GM18519 (cell line): Measurements from ENCODE around the gene PRKD2.
"Not testable (repeated sequence)": the region's sequence is repeated elsewhere in the genome, so short reads cannot be mapped to it uniquely, and the experiment has no call there.

Source experiments
- ATAC-seq: cut with Tn5 transposase; IDR thresholded peaks from one replicate; pipeline ENCODE4 v1.9.1; 2021; ENCODE audit warnings: mild to moderate bottlenecking, moderate library complexity; ENCODE audit not compliant: unreplicated experiment, low FRiP score

The PRKD2 gene

DNA sequence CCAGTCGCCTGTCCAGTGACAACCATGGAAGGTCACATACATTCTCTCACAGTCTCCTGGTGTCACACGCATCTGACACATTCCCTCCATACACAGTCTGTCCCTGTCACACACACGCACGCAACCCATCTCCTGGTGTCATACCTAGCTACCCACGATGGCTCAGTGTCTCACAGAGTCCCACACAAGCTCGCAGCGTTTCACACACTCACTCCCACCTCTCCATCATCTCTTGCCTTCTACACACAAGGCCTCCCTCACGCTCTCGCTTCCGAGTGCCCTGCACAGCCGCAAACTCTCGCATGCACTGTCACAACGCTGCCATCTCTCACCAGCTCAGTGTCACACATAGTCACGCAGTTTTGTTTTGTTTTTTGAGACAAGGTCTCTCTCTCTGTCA, 79.7 kb downstream of the PRKD2 start:
- ATAC-seq = no peak

DNA sequence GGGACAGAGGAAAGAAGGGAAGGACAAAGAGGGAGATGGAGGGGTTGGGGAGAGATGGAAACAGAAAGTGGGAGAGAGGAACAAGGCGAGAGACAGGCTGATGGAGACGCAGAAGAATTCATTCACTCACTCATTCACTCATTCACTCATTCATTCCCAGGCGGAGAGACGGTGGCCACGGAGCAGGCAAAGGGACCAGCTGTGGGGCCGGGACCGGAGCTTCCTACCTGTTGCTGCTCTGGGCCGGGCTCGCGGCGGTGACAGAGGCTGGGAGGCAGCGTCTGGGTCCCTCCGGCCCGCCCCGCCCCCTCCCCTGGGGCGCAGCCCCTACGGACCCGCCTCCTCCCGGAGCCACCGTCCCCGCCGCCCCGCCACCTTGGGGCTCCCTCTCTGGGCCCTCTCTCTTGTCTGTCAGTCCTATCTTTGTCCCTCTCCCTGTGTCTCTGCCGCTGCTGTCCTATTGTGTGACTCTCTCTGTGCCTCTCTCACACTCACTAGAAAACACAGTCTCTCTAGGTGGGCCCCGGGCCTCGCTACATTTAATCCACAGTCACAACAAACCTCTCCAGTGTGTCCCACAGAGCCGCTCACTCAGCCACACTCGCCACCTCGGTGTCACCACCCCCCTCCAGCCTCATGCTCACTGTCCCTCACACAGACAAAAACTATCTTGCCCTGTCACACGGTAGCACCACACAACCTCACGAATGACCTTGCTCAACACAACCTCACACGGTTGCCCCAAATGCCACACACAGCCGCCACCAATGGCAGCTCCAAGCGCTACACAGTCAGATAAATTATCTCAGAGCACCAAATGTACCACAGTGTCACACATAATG, 80.8 kb downstream of the PRKD2 start, which contains the start of gene GNG8:
Gene GNG8 (minus strand): TSS at position 283 of the 842 bp plus-strand sequence. CDS start 1,520 bp downstream, outside the sequence.
- ATAC-seq = no peak

DNA sequence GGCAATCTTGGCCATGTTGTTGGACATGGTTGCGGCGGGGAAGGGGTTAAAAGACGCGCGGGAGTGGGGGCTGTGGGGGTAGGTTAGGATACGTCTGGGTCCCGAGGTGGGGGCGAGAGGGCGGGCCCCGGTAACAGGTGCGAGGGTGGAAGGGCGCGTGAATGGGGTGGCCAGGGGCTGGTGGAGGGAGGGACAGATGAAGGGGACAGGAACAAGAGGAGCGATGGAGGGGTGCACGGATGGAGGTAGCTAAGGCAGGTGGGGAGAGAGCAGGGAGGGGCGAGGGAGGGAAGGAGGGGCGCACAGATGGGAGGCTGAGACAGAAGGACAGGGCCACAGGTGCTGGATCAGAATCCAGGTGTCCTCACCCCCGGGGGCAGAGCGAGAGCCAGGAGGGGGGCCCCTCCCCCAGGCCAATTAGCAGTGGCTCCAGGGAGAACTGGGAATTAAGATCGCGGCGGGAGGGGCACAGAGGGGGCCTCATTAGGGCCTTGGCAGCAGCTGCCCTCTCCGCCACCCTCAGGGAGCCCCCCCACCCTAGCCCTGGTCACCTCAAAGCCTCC, 82.2 kb downstream of the PRKD2 start:
- ATAC-seq = no peak

DNA sequence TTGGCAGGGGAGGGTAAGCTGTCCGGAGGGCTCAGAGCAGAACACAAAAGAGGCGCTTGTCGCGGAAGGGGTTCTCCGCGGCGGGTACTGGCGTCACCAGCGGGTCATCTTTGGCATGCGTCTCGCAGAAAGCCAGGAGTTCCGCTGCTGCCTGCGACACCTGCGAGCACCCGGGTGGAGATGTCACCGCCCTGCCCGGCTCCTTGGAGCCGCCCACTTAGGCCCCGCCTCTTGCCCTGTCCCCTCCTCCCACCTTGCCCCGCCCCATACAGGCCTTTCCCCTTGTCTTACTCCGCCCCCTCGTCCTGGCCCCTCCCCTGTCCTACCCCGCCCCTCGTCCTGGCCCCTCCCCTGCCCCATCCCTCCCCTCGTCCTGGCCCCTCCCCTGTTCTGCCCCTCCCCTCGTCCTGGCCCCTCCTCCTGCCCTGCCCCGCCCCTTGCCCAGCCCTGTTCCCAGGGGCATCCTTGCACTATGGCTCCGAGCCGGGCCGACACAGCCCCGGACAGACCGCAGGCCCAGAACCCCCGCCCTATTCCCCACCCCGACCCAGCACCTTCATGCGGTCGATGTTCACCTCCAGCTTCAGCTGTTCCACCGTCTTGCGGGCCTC, 82.8 kb downstream of the PRKD2 start:
- ATAC-seq = no peak

DNA sequence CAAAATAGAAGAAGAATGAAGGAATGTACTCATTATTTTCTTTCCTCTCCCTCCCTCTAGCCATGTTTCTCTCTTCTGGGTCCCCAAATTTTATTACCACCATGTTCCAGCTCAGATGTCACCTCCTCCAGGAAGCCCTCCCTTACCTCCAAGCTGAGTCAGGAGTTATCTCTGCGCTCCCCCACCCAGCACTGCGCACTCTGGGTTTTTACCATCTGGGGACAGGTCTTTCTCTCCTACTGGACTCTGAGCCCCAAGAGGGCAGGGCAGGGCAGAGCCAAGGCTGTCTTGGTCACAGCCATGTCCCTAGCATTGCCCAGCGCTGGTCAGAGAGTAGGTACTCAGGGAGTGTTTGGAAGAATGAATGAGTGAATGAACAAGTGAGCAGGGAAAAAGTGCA, 83.8 kb downstream of the PRKD2 start:
- no peak for ATAC-seq

DNA sequence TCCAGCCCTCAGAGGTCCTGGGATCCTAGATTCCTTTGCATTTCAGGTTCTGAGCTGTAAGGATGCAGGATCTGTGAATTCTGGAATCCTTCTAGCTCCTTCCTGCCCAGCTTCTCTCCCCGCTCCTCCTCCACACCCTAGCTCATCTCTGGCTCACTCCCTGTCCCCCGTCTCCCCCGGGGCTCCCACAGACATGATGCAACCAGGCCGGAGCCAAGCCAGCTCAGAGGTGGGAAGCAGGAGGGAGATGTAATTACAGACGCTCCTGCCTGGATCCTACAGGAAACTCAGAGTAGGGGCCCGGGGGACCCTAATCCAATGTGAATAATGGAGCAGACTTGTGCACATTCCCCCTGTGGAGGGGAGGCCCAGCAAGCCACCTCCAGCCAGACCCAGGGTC, 85.4 kb downstream of the PRKD2 start:
- no peak for ATAC-seq

DNA sequence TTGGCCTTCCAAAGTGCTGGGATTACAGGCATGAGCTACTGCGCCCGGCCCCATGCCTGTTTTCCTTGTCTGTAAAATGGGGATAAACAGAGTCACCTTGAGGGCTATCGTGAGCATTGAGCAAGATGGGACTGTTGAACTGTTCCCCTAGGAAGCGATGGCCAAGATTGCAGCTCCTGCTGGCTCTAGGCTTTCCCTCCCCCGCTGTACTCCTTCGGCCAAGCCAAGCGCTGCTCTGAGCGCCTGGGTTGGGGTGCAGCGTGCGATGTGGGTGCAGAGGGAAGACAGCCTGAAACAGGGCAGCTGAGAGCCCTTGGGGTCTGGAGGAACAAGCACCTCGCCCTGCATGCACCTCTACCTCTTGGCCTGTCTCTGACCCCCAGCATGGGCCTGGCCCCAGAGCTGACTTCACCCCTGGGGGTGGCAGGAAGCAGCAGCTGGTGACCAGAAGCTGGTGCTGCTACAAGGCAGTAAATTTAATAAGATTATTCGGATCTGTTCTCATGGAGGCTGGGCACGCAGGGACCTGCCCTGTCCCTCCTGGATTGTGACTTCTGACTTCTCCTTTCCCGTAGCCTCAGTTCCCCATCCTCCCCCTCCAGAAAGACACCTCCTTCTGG, 86.2 kb downstream of the PRKD2 start:
- ATAC-seq = no peak

DNA sequence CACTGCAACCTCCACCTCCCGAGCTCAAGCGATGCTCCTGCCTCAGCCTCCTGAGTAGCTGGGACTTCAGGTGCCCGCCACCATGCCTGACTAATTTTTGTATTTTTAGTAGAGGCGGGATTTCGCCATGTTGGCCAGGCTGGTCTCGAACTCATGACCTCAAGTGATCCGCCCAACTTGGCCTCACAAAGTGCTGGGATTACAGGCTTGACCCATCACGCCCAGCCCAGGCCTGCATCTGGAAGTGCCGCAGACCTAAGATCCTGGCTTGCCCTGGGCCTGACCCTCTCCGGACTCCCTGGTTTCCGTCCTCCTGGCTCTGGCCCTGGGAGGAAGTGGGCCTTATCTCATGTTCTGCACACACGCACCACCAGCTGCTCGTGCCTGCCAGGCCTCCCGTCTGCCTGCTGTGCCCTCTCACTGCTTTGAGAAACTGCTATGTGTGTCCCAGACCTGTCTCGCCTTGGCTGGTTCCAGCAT, 87.3 kb downstream of the PRKD2 start:
- no peak for ATAC-seq

DNA sequence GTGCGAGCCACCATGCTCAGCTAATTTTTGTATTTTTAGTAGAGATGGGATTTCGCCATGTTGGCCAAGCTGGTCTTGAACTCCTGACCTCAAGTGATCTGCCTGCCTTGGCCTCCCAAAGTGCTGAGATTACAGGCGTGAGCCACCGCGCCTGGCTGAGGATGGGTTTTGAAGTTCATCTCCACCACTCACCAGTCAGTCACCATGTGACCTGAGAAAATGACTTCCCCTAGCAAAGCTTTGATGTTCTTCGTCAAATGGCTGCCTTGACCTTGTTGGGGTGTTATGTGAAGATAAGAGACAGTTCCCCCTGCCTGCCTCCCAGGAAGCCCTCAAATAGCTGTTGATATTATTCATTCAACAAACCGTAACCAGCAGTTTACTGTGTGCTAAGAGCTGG, 87.9 kb downstream of the PRKD2 start:
- ATAC-seq = not testable (repeated sequence)

DNA sequence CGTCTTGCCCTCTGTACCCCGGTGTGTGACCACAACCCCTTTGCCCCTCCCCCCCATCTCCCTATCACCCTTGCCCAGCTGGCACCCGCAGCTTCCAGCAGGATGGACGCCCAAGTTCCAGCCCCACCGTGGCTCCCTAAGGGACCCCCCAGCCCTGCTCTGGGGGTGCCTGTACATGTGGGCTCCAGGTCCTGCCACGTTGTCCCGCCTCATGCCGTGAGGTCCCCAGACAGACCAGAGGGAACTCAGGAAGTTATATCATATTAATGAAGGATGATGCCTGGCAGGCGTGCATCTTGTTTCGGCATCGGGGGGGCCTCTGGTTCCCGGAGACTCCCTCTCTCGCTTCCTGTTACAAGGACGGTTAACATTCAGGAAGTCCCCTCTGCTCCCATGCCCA, 90.5 kb downstream of the PRKD2 start:
- ATAC-seq = no peak

DNA sequence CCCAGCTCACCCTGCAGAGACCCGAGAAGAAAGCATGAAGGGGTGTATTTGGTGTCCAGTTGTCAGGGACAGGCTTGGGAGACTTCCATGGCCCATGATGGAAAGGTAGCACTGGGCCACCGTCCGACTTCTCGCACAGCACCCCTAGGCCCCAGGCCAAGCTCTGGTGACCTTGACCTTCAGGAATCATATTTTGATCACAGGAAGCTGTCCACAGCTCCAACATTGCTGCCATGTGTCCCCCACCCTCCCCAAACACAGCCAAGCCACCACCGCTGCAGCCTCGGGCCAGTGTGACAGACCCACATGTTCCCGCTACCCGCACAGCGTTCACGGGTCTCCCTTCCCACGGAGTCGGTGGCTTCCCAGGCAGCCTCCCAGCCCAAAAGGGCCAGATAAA, 91.2 kb downstream of the PRKD2 start:
- no peak for ATAC-seq

DNA sequence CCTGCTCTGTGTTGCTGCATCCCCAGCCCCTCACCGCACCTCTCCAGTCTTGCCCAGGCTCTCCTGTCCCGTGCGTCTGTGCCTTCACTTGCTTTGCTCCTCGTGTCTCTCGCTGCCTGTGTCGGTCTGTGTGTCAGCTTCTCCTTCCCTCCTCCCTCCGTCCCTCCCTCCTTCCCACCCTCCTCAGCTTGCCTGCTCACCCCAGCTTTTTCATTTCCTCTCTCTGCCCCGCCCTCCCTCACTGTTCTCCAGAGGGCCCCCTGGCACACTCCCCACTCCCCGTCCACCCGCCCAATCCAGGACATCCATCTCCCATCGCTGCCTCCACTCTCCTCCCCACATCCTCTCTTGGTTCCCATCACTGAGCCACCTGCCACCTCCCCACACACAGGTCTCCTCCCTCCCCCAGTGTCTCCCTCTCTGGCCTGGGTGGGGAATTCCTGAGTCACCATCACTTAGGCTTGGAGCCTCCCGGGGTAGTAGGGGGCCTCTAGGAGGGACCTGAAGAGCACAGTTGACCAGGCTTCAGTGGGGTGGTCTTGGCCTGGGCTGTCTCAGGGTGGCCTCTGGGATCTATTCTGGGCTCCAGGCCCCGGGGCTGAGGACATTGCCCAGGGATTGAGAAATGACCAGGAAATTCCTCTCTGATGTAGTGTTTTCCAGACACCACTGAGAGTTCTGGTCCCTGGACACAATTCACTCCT, 91.8 kb downstream of the PRKD2 start, which contains the start of gene PTGIR:
Gene PTGIR (minus strand): TSS at position 132 of the 704 bp plus-strand sequence. CDS start 864 bp downstream, outside the sequence.
- no peak for ATAC-seq
